Coronary artery (tissue), 2 donors: ENCODE measurements around the gene MAFF.

ENCODE experiments used
- DNase-seq: peaks from one replicate; pipeline ENCODE4 v3.0.0-alpha.2; 2017; ENCODE audit warnings: low spot score
- H3K27ac ChIP-seq, 2 donors: fragments of 200-600 bp; sonication (generic); one replicate each; pipeline ENCODE4 v1.5.1; 2016 to 2019
- H3K4me3 ChIP-seq: fragments of 200-600 bp; sonication (generic); 2 replicates; pipeline ENCODE4 v1.5.1; 2016; ENCODE audit warnings: mild to moderate bottlenecking, moderate library complexity
- TF ChIP-seq, protein P1 (sequence below): fragments of 200-600 bp; sonication (generic); IDR thresholded peaks from one replicate; pipeline ENCODE4 v1.5.1; 2019; ENCODE audit warnings: antibody characterized with exemption

MAFF gene

DNA sequence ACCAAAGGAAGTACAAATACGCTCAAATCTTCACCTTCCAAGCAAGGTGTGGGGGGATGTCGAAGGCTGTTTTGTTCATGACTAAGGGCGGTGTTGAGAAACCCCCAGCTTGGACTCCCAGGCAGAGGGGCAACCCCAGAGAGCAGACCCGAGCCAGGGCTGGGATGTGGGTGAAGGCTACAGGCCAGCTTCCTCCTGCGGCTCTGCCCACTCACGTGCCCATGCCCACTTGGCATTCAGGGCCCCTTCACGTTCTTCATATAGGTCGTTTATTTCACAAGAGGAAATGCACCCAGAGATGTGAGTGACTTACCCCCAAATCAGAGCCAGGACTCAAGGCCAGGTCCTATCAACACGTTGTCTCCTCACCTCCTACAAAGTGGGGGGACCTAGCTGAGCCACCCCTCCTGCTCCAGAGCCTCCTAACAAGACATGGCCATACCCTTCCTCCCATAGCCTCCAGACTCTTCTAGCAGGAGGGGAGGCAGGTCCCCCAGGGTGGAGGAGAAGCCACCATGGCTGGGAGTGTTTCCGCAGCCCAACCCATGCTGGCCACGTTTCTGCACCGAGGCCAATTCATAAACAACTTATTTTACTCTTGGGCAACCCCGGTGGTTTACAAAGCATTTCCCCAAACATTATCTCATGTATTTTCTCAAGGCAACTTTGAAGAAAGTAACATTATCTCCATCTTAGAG lies 49.0 kb downstream of the MAFF start:
- peak overlapping the region; percentile 23 to 80 for H3K27ac ChIP-seq
- H3K4me3 ChIP-seq: no peak overlapping the region
- DNase-seq: no peak
- TF ChIP-seq, protein P1, sequence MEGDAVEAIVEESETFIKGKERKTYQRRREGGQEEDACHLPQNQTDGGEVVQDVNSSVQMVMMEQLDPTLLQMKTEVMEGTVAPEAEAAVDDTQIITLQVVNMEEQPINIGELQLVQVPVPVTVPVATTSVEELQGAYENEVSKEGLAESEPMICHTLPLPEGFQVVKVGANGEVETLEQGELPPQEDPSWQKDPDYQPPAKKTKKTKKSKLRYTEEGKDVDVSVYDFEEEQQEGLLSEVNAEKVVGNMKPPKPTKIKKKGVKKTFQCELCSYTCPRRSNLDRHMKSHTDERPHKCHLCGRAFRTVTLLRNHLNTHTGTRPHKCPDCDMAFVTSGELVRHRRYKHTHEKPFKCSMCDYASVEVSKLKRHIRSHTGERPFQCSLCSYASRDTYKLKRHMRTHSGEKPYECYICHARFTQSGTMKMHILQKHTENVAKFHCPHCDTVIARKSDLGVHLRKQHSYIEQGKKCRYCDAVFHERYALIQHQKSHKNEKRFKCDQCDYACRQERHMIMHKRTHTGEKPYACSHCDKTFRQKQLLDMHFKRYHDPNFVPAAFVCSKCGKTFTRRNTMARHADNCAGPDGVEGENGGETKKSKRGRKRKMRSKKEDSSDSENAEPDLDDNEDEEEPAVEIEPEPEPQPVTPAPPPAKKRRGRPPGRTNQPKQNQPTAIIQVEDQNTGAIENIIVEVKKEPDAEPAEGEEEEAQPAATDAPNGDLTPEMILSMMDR: no peak

DNA sequence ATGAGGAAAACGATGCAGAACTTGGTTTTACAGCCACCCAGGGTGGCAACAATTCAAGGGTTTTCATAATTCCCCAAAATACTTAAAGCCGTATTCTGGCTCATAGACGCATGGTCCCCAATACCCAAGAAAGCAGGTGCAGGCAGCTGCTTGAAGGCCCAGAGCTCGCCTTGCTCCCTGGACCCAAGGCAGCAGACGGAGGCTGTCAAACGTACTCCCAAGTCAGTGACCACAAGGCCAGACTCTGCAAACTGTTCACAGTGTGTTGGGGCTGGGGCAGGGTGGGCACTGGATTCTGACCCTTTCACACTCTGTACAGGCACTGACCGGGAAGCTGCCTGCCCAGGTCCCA lies 49.5 kb downstream of the MAFF start:
- H3K27ac ChIP-seq: no peak overlapping the region

DNA sequence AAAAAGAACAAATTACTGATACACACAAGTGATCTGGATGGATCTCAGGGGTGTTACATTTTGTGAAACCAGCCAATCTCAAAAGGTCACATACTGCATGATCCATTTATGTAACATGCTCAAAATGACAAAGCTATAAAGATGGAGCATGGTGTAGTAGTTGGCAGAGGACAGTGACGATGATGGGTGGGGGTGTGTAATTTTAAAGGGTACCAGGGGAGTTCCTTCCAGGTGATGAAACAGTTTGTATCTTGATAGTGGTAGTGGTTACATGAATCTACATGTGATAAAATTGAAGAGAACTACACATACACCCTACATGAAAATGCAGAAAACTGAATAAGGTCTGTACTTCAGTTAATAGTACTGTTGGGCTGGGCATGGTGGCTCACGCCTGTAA lies 53.9 kb downstream of the MAFF start:
- Histone ChIP-seq H3K27ac (peak overlapping the region; percentile 5 to 91), H3K4me3 (no peak overlapping the region)
- TF ChIP-seq, protein P1: no peak
- DNase-seq: no peak

More for the DNA sequence above, 49.5 kb downstream of the MAFF start:
- H3K4me3 ChIP-seq: no peak overlapping the region
- DNase-seq: no peak
- TF ChIP-seq, protein P1: no peak

DNA sequence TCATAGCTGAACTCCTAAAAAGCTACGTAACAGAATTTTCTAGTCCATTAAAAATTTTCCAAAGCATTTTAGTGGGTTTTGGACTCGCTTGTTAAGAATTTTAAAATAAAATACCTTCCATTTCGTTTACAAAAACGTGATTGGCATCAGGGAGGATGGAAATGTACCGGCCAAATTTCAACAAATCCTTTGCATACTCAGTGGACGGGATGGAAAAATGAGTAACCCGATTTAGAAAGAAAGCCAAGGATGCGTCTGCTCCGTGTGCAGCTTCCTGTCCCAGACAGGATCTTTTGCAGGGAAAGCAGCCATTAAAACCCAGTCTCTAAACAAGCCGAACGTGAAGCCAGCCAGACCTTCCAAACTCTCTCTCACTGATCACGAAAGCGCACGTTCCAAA lies 55.4 kb downstream of the MAFF start:
- Histone ChIP-seq H3K4me3 (peak overlapping the region; percentile 53), H3K27ac (peak overlapping the region; percentile 79 to 91)
- TF ChIP-seq, protein P1: no peak
- no peak for DNase-seq

DNA sequence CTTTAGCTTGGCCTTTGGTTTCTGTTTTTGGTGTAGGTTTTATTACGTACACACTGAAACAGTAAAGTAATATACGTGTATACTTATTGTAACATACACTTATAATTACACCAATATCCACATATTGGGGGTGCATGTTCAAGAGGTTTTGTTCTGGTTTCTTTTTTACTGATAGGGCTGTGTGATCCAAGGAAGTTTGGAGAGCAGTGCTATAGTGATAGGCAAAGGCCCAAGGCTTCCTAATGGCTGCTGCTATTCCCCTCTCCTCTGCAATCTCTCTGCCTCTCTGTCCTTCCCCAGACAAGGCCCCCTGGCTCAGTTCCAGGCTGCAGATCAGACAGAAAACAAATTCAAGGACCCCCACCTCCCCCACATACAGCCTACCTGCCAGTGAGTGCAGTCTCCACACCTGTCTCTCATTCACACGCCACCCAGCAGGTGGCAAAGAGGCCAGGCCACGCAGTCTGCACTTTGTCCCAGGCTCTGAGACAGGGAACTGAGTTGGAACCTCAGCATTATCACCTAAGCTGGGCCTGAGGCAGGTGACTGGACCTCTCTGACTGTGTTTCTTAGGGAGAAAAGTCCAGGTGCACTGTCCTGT lies 56.0 kb downstream of the MAFF start:
- no peak for DNase-seq
- peak overlapping the region; percentile 53 for H3K4me3 ChIP-seq

DNA sequence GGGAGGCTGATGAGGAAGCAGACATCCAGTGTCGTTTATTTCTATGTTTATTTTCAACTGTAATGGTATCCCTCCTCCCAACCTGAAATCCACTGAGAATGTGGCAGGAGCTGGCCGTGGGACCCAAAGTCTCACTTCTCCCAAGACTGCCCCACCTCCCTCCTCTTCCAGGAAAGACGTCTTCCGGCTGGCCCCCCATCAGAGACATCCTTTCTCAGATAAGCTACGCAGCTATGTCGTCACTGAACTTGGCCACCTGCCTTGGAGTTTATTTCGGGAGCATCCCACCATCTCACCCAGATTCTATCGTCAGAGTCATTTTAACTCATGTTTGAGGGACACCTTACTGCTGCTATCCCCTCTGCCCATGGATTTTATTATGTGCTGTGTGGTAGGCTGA lies 57.1 kb downstream of the MAFF start:
- H3K27ac ChIP-seq: peak overlapping the region; percentile 79 to 91
- no peak overlapping the region for H3K4me3 ChIP-seq
- peak; percentile 88 for DNase-seq
- TF ChIP-seq, protein P1: no peak

More for the DNA sequence above, 56.0 kb downstream of the MAFF start:
- TF ChIP-seq, protein P1: no peak
- peak overlapping the region; percentile 79 to 91 for H3K27ac ChIP-seq

DNA sequence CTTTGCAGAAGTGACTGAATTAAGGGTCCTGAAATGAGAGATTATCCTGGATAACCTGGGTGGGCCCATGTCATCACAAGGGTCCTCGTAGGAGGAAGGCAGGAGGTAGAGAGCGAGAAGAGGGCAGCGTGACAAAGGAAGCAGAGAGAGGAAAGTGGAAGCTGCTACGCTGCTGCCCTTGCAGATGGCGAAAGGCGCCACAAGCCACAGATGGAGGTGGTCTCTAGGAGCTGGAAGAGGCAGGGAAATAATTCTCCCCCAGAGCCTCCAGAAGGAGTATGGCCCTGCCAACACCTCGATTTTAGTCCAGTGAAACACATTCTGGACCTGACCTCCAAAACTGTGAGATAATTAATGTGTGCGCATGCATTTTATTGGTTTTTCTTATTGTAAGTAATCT lies 57.6 kb downstream of the MAFF start:
- TF ChIP-seq, protein P1: no peak
- Histone ChIP-seq H3K4me3 (no peak overlapping the region), H3K27ac (peak overlapping the region; percentile 79 to 91)
- DNase-seq: no peak
